HCT116 (cell line): ENCODE measurements around the gene NR2F2.

Experiments
- CEBPB ChIP-seq: IDR thresholded peaks from 2 replicates; pipeline ENCODE4 v1.6.1; 2012; ENCODE audit warnings: low read depth
- EZH2 ChIP-seq: fragments of 200-600 bp; sonication (generic); IDR thresholded peaks from 2 replicates; pipeline ENCODE4 v1.6.1; 2017; ENCODE audit warnings: antibody characterized with exemption, mixed run types
- EZH2phosphoT487 ChIP-seq: fragments of 200-600 bp; IDR thresholded peaks from 2 replicates; pipeline ENCODE4 v1.6.1; 2018; ENCODE audit warnings: antibody characterized with exemption, borderline replicate concordance
- JUND ChIP-seq: IDR thresholded peaks from 2 replicates; pipeline ENCODE4 v1.6.1; 2012
- POLR2A ChIP-seq: IDR thresholded peaks from 2 replicates; pipeline ENCODE4 v1.7.0; 2011; ENCODE audit warnings: borderline replicate concordance; ENCODE audit not compliant: insufficient read depth, insufficient read length; ENCODE audit errors: extremely low read depth
- POLR2AphosphoS5 ChIP-seq: IDR thresholded peaks from 2 replicates; pipeline ENCODE4 v1.6.1; 2011; ENCODE audit warnings: mild to moderate bottlenecking, low read depth, low read length, moderate library complexity
- RAD21 ChIP-seq: IDR thresholded peaks from 2 replicates; pipeline ENCODE4 v1.6.1; 2012; ENCODE audit warnings: low read depth, mild to moderate bottlenecking
- SP1 ChIP-seq: IDR thresholded peaks from 2 replicates; pipeline ENCODE4 v1.6.1; 2012; ENCODE audit warnings: low read depth
- TCF7L2 ChIP-seq: IDR thresholded peaks from 2 replicates; pipeline ENCODE4 v1.7.0; 2011; ENCODE audit warnings: borderline replicate concordance, inconsistent platforms; ENCODE audit not compliant: insufficient read depth, insufficient read length; ENCODE audit errors: extremely low read depth
- ZFX ChIP-seq: fragments of 450-650 bp; IDR thresholded peaks from 2 replicates; pipeline ENCODE4 v1.6.1; 2017
- TF ChIP-seq, protein P1 (sequence below), 3 experiments: fragments of 200-600 bp in 1 of 3; sonication (generic) in 1 of 3; IDR thresholded peaks in 2 of 3; conservative IDR thresholded peaks in 1 of 3; 2 replicates each; pipeline ENCODE4 v1.5.1; 2012 to 2017; ENCODE audit warnings: low read depth in 2 of 3, low read length in 2 of 3, antibody characterized with exemption in 1 of 3, borderline replicate concordance in 1 of 3, control low read depth in 1 of 3, mild to moderate bottlenecking in 1 of 3, mixed read lengths in 1 of 3, mixed run types in 1 of 3, moderate library complexity in 1 of 3; ENCODE audit not compliant: insufficient read depth in 1 of 3
- TF ChIP-seq, protein P2 (sequence below): IDR thresholded peaks from 2 replicates; pipeline ENCODE4 v1.6.1; 2012; ENCODE audit warnings: low read depth
- TF ChIP-seq, protein P3 (sequence below): IDR thresholded peaks from 2 replicates; pipeline ENCODE4 v1.6.1; 2011; ENCODE audit warnings: mild to moderate bottlenecking, low read length, moderate library complexity; ENCODE audit not compliant: insufficient replicate concordance; ENCODE audit errors: extremely low read depth
- TF ChIP-seq, protein P4 (sequence below): IDR thresholded peaks from 2 replicates; pipeline ENCODE4 v1.6.1; 2012

DNA sequence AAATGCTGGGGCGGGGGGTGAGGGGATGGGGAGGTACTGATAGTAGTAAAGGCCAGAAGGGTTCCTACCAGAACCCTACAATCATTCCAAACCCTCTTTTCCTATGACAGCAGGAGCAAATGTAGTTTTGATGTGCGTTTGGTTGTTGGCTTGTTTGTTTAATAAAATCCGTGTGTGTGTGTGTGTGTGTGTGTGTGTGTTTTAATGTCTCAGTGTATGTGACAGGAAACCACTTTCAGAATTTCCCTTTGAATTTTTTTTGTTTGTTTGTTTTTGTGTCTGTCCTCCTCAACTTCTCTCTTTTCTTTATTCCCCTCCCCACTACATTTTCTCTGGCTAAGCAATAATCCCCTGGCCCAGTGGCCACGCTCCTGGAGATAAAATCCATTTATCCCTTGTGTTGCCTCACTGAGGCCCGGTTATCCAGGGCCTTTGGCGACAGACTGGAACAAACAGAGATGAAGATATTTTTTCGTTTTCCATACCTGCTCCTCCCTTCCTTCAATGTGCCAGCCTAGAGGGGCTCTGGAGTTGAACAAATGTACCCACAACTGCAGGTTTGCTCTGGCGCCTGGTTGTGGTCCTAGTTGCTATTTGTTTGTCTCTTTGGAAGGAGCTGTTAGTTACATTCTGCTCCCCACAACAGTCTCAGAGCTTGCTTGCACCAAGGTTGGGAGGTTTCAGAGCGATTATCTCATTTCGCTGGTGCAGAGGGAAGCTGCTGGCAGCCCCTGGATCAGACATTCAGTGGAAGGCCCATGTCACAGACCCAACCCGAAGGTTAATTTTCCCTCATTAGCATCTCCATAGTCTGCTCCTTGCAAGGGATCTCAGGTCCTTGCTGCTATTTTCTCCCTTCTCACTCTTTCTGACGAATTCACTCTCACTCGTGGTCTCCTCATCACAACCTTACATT, 17.9 kb downstream of the NR2F2 start:
- TF ChIP-seq, protein P1, sequence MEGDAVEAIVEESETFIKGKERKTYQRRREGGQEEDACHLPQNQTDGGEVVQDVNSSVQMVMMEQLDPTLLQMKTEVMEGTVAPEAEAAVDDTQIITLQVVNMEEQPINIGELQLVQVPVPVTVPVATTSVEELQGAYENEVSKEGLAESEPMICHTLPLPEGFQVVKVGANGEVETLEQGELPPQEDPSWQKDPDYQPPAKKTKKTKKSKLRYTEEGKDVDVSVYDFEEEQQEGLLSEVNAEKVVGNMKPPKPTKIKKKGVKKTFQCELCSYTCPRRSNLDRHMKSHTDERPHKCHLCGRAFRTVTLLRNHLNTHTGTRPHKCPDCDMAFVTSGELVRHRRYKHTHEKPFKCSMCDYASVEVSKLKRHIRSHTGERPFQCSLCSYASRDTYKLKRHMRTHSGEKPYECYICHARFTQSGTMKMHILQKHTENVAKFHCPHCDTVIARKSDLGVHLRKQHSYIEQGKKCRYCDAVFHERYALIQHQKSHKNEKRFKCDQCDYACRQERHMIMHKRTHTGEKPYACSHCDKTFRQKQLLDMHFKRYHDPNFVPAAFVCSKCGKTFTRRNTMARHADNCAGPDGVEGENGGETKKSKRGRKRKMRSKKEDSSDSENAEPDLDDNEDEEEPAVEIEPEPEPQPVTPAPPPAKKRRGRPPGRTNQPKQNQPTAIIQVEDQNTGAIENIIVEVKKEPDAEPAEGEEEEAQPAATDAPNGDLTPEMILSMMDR (IDR thresholded peaks at IDR 0.05 in 2 of 3, conservative IDR thresholded peaks at IDR 0.05 in 1 of 3; ENCODE audit: borderline replicate concordance in 1 of 3, insufficient read depth in 1 of 3, low read depth in 2 of 3, low read length in 2 of 3): no peak
- TF ChIP-seq POLR2AphosphoS5: no peak
- no peak for TF ChIP-seq EZH2
- TF ChIP-seq, protein P2, sequence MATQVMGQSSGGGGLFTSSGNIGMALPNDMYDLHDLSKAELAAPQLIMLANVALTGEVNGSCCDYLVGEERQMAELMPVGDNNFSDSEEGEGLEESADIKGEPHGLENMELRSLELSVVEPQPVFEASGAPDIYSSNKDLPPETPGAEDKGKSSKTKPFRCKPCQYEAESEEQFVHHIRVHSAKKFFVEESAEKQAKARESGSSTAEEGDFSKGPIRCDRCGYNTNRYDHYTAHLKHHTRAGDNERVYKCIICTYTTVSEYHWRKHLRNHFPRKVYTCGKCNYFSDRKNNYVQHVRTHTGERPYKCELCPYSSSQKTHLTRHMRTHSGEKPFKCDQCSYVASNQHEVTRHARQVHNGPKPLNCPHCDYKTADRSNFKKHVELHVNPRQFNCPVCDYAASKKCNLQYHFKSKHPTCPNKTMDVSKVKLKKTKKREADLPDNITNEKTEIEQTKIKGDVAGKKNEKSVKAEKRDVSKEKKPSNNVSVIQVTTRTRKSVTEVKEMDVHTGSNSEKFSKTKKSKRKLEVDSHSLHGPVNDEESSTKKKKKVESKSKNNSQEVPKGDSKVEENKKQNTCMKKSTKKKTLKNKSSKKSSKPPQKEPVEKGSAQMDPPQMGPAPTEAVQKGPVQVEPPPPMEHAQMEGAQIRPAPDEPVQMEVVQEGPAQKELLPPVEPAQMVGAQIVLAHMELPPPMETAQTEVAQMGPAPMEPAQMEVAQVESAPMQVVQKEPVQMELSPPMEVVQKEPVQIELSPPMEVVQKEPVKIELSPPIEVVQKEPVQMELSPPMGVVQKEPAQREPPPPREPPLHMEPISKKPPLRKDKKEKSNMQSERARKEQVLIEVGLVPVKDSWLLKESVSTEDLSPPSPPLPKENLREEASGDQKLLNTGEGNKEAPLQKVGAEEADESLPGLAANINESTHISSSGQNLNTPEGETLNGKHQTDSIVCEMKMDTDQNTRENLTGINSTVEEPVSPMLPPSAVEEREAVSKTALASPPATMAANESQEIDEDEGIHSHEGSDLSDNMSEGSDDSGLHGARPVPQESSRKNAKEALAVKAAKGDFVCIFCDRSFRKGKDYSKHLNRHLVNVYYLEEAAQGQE: no peak
- TF ChIP-seq, protein P3, sequence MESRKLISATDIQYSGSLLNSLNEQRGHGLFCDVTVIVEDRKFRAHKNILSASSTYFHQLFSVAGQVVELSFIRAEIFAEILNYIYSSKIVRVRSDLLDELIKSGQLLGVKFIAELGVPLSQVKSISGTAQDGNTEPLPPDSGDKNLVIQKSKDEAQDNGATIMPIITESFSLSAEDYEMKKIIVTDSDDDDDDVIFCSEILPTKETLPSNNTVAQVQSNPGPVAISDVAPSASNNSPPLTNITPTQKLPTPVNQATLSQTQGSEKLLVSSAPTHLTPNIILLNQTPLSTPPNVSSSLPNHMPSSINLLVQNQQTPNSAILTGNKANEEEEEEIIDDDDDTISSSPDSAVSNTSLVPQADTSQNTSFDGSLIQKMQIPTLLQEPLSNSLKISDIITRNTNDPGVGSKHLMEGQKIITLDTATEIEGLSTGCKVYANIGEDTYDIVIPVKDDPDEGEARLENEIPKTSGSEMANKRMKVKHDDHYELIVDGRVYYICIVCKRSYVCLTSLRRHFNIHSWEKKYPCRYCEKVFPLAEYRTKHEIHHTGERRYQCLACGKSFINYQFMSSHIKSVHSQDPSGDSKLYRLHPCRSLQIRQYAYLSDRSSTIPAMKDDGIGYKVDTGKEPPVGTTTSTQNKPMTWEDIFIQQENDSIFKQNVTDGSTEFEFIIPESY: no peak
- TF ChIP-seq POLR2A: no peak
- TF ChIP-seq, protein P4, sequence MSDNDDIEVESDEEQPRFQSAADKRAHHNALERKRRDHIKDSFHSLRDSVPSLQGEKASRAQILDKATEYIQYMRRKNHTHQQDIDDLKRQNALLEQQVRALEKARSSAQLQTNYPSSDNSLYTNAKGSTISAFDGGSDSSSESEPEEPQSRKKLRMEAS: no peak
- TF ChIP-seq EZH2phosphoT487: no peak
- TF ChIP-seq SP1: no peak
- no peak for TF ChIP-seq CEBPB
- no peak for TF ChIP-seq ZFX
- no peak for TF ChIP-seq RAD21
- no peak for TF ChIP-seq TCF7L2
- TF ChIP-seq JUND: no peak
